A549 (cell line): ENCODE measurements around the gene NXNL1. TPM values are rescaled to one million over a fixed set of nuclear protein-coding genes. Genes with fewer than 3 reads are reported as not detected.

Experiments
- ATAC-seq, 2 experiments: fragments of 200-7000 bp in 1 of 2; fragments of >200 bp in 1 of 2; cut with Nextera tagmentation in 1 of 2; cut with Tn5 transposase in 1 of 2; 3 replicates each; pipeline versions ENCODE4 v1.8.0 to v1.9.1; 2018 to 2020; ENCODE audit warnings: mild to moderate bottlenecking in 1 of 2, moderate library complexity in 1 of 2
- CTCF ChIA-PET: fragments of 300-600 bp; sonication (Branson Sonifier 250); formaldehyde crosslinking; extraction: SDS; loops from one replicate; lab custom pipeline; 2021; ENCODE audit warnings: antibody characterized with exemption, inconsistent platforms; lab: Yijun Ruan, JAX
- POLR2A ChIA-PET: fragments of 350-600 bp; formaldehyde crosslinking; extraction: SDS; loops from one replicate; lab custom pipeline; 2021; ENCODE audit warnings: antibody characterized with exemption, inconsistent platforms; lab: Yijun Ruan, JAX
- DNase-seq, 2 experiments: peaks; one replicate each; pipeline versions ENCODE4 v3.0.0 to v3.0.0-alpha.2; 2011 to 2016; ENCODE audit warnings: low read depth in 1 of 2, low spot score in 1 of 2
- FAIRE-seq: peaks from 2 replicates; lab custom pipeline; 2011; peaks lifted over from hg19 to GRCh38; lab: Jason Lieb, UNC
- H3K27ac ChIP-seq, 2 experiments: fragments of >200 bp; sonication (Bioruptor Twin); formaldehyde crosslinking; 3 replicates each; pipeline ENCODE4 v1.5.1; 2016 to 2017
- H3K4me1 ChIP-seq: fragments of >200 bp; sonication (Bioruptor Twin); formaldehyde crosslinking; 3 replicates; pipeline ENCODE4 v1.6.1; 2016
- H3K4me2 ChIP-seq: fragments of >200 bp; sonication (Bioruptor Twin); formaldehyde crosslinking; 3 replicates; pipeline ENCODE4 v1.6.1; 2016
- H3K4me3 ChIP-seq: fragments of >200 bp; sonication (Bioruptor Twin); formaldehyde crosslinking; 3 replicates; pipeline ENCODE4 v1.5.1; 2016
- H3K9me3 ChIP-seq: fragments of >200 bp; sonication (Bioruptor Twin); formaldehyde crosslinking; 3 replicates; pipeline ENCODE4 v1.6.1; 2016
- BHLHE40 ChIP-seq: IDR thresholded peaks from 2 replicates; pipeline ENCODE4 v1.6.1; 2012; ENCODE audit warnings: low read depth, low read length, inconsistent platforms
- CBX2 ChIP-seq: fragments of 200-600 bp; sonication (generic); IDR thresholded peaks from 2 replicates; pipeline ENCODE4 v1.6.1; 2016; ENCODE audit warnings: low read depth, mild to moderate bottlenecking, borderline replicate concordance
- CHD4 ChIP-seq: fragments of 200-600 bp; sonication (generic); IDR thresholded peaks from 2 replicates; pipeline ENCODE4 v1.6.1; 2016; ENCODE audit warnings: antibody characterized with exemption, mild to moderate bottlenecking, borderline replicate concordance
- HEYL ChIP-seq: fragments of 250-450 bp; sonication (Bioruptor Pico); IDR thresholded peaks from 2 replicates; pipeline ENCODE4 v1.8.0; 2021; ENCODE audit warnings: mild to moderate bottlenecking, moderate library complexity
- JUN ChIP-seq, 2 experiments: fragments of >200 bp; sonication (Bioruptor Twin); formaldehyde crosslinking; IDR thresholded peaks; 2 replicates in 1 of 2; 3 replicates in 1 of 2; pipeline ENCODE4 v1.6.1; 2016 to 2017
- KDM5A ChIP-seq: fragments of 200-600 bp; sonication (generic); IDR thresholded peaks from 2 replicates; pipeline ENCODE4 v1.6.1; 2016; ENCODE audit warnings: antibody characterized with exemption, mild to moderate bottlenecking
- MAFK ChIP-seq: fragments of 450-650 bp; IDR thresholded peaks from 2 replicates; pipeline ENCODE4 v1.6.1; 2014; ENCODE audit not compliant: partially characterized antibody
- MYC ChIP-seq: IDR thresholded peaks from 2 replicates; pipeline ENCODE4 v1.6.1; 2012; ENCODE audit warnings: mild to moderate bottlenecking, inconsistent platforms, low read length, improper control_type of control experiment, borderline replicate concordance
- NFE2L2 ChIP-seq: fragments of 150-350 bp; conservative IDR thresholded peaks from 2 replicates; pipeline ENCODE4 v1.6.1; 2014; ENCODE audit warnings: low read length
- NR3C1 ChIP-seq: fragments of >200 bp; sonication (Bioruptor Twin); formaldehyde crosslinking; IDR thresholded peaks from 3 replicates; pipeline ENCODE4 v1.6.1; 2017
- PHF8 ChIP-seq: fragments of 200-600 bp; sonication (generic); IDR thresholded peaks from 2 replicates; pipeline ENCODE4 v1.6.1; 2016; ENCODE audit warnings: low read depth, mild to moderate bottlenecking, antibody characterized with exemption, moderate library complexity, borderline replicate concordance
- RARB ChIP-seq: fragments of 250-450 bp; sonication (Bioruptor Pico); IDR thresholded peaks from 2 replicates; pipeline ENCODE4 v1.8.0; 2021; ENCODE audit warnings: mild to moderate bottlenecking, moderate library complexity
- TFCP2L1 ChIP-seq: fragments of 250-450 bp; sonication (Bioruptor Pico); IDR thresholded peaks from 2 replicates; pipeline ENCODE4 v1.5.0; 2021; ENCODE audit warnings: mild to moderate bottlenecking
- TP53 ChIP-seq: fragments of 250-450 bp; sonication (Bioruptor Pico); IDR thresholded peaks from 2 replicates; pipeline ENCODE4 v1.5.0; 2021; ENCODE audit warnings: mild to moderate bottlenecking, moderate library complexity
- ZC3H11A ChIP-seq: fragments of 450-650 bp; IDR thresholded peaks from 2 replicates; pipeline ENCODE4 v1.6.1; 2014; ENCODE audit warnings: antibody characterized with exemption, mild to moderate bottlenecking
- ZSCAN20 ChIP-seq: fragments of 250-450 bp; sonication (Bioruptor Pico); IDR thresholded peaks from 2 replicates; pipeline ENCODE4 v1.8.0; 2022; ENCODE audit warnings: mild to moderate bottlenecking, moderate library complexity
- WGBS: methylation state at CpG from one replicate; pipeline ENCODE4 v1.1.6; 2017; ENCODE audit errors: missing lambda C conversion rate; 5-methylcytosine and 5-hydroxymethylcytosine counted together
- polyA plus RNA-seq, 4 experiments: library from polyadenylated mRNA; depleted of rRNA in 3 of 4; stranded (reverse); fragments of >200 nt; fragmentation: RNase III in 1 of 4; extraction: RNeasy Plus Mini Kit Qiagen cat#74134 plus additional on column Dnase treatment in 1 of 4; gene quantifications; 2 replicates in 3 of 4; 3 replicates in 1 of 4; pipeline ENCODE4 v1.2.3, GENCODE V29; 2011 to 2017
- TF ChIP-seq, protein P1 (sequence below): fragments of >200 bp; sonication (Bioruptor Twin); formaldehyde crosslinking; IDR thresholded peaks from 3 replicates; pipeline ENCODE4 v1.5.1; 2016
- TF ChIP-seq, protein P2 (sequence below): fragments of >200 bp; sonication (Bioruptor Twin); formaldehyde crosslinking; IDR thresholded peaks from 2 replicates; pipeline ENCODE4 v1.6.1; 2016
- TF ChIP-seq, protein P3 (sequence below): fragments of 250-450 bp; sonication (Bioruptor Pico); IDR thresholded peaks from 2 replicates; pipeline ENCODE4 v1.5.0; 2021; ENCODE audit warnings: mild to moderate bottlenecking, moderate library complexity, borderline replicate concordance
- TF ChIP-seq, protein P4 (sequence below): fragments of 450-650 bp; IDR thresholded peaks from 2 replicates; pipeline ENCODE4 v1.6.1; 2014; ENCODE audit warnings: antibody characterized with exemption

NXNL1 gene
- polyA plus RNA-seq, 2 of the 4 experiments (the other 2 are of a cell fraction): not detected

DNA sequence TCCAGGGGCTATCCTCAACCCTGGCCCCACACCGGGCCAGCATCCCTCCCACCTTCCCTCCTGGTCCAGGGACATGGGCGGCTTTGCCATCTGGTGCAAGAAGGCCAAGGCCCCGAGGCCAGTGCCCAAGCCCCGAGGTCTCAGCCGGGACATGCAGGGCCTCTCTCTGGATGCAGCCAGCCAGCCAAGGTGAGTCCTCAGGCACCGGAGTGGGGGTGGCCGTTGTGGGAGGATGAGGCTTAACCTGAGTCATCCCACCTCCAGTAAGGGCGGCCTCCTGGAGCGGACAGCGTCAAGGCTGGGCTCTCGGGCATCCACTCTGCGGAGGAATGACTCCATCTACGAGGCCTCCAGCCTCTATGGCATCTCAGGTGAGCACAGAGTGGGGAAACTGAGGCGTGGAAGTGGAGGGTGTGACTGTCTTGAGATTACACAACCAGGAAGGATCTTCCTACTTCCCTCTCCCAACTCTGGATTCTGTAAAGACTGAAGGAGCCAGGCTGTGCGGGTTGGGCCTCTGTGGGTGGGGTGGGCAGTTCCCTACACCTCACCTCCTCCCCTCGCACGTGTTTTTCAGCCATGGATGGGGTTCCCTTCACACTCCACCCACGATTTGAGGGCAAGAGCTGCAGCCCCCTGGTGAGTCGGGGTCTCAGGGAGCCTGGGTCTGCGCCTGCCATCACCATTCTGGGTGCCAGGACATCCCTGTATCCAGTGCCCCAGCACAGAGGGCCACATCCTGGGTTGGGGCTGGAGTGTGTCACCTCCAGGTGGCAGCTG is 37.1 kb downstream of the NXNL1 start (continued):
- TF ChIP-seq CBX2 (no peak), HEYL (CRISPR knock-in tag) (no peak), MYC (no peak), PHF8 (no peak), ZC3H11A (no peak), ZSCAN20 (CRISPR knock-in tag) (no peak)

DNA sequence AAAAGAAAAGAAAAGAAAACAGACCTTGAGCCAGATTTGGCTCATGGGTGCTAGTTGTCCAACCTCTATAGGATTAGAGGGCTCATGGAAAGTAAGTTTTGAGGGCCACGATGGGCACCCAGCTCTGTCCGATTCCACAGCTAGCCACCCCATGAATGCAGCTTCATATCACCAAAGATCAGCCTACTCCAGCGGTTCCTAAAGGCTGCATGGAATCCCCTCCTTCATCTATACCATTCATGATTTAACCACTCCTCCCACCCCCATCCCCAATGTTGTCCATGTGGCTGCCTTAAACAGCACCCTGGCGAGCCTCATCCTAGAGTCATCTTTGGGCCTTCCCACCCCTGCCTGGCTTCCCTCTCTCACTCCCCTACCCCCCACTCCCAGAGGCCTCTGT is 38.8 kb downstream of the NXNL1 start:
- no peak for TF ChIP-seq BHLHE40
- TF ChIP-seq, protein P1, sequence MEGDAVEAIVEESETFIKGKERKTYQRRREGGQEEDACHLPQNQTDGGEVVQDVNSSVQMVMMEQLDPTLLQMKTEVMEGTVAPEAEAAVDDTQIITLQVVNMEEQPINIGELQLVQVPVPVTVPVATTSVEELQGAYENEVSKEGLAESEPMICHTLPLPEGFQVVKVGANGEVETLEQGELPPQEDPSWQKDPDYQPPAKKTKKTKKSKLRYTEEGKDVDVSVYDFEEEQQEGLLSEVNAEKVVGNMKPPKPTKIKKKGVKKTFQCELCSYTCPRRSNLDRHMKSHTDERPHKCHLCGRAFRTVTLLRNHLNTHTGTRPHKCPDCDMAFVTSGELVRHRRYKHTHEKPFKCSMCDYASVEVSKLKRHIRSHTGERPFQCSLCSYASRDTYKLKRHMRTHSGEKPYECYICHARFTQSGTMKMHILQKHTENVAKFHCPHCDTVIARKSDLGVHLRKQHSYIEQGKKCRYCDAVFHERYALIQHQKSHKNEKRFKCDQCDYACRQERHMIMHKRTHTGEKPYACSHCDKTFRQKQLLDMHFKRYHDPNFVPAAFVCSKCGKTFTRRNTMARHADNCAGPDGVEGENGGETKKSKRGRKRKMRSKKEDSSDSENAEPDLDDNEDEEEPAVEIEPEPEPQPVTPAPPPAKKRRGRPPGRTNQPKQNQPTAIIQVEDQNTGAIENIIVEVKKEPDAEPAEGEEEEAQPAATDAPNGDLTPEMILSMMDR: no peak
- no peak for TF ChIP-seq RARB (CRISPR knock-in tag)
- TF ChIP-seq TFCP2L1: no peak
- no peak for TF ChIP-seq TP53 (CRISPR knock-in tag)
- TF ChIP-seq, protein P2, sequence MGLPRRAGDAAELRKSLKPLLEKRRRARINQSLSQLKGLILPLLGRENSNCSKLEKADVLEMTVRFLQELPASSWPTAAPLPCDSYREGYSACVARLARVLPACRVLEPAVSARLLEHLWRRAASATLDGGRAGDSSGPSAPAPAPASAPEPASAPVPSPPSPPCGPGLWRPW: no peak
- TF ChIP-seq, protein P3, sequence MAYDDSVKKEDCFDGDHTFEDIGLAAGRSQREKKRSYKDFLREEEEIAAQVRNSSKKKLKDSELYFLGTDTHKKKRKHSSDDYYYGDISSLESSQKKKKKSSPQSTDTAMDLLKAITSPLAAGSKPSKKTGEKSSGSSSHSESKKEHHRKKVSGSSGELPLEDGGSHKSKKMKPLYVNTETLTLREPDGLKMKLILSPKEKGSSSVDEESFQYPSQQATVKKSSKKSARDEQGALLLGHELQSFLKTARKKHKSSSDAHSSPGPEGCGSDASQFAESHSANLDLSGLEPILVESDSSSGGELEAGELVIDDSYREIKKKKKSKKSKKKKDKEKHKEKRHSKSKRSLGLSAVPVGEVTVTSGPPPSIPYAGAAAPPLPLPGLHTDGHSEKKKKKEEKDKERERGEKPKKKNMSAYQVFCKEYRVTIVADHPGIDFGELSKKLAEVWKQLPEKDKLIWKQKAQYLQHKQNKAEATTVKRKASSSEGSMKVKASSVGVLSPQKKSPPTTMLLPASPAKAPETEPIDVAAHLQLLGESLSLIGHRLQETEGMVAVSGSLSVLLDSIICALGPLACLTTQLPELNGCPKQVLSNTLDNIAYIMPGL: no peak
- no peak for TF ChIP-seq MAFK
- TF ChIP-seq NFE2L2: no peak
- no peak for TF ChIP-seq KDM5A
- TF ChIP-seq NR3C1: no peak
- TF ChIP-seq, protein P4, sequence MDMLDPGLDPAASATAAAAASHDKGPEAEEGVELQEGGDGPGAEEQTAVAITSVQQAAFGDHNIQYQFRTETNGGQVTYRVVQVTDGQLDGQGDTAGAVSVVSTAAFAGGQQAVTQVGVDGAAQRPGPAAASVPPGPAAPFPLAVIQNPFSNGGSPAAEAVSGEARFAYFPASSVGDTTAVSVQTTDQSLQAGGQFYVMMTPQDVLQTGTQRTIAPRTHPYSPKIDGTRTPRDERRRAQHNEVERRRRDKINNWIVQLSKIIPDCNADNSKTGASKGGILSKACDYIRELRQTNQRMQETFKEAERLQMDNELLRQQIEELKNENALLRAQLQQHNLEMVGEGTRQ: no peak
- TF ChIP-seq JUN (IDR thresholded peaks at IDR 0.05): no peak
- no peak for TF ChIP-seq CHD4
- H3K27ac ChIP-seq: no peak overlapping the region
- H3K4me3 ChIP-seq: no peak overlapping the region
- no peak for FAIRE-seq
- no peak for DNase-seq
- POLR2A ChIA-PET: no interaction called here
- CTCF ChIA-PET: interaction anchor here (0.8 to 1.5 kb wide), 3 partner anchors 10 to 113 kb away, joined by 3 read pairs; partner anchors contain the start of gene DDA1
- no peaks in the 10 kb centered on the region for H3K9me3 ChIP-seq
- no peak overlapping the region for H3K4me2 ChIP-seq
- H3K4me1 ChIP-seq: peaks cover 12% of the 10 kb centered on the region; the same call in 2 of the 3 replicates
- WGBS: 97% methylated on average over 3 of the region's 4 CpGs
- ATAC-seq: no peak
